IMR-90 (cell line): ENCODE measurements around the gene MINDY2. TPM values are rescaled to one million over a fixed set of nuclear protein-coding genes. Genes with fewer than 3 reads are reported as not detected.

Experiments used
- ATAC-seq: fragments of 200-7000 bp; cut with Tn5 transposase; 2 replicates; pipeline ENCODE4 v1.9.1; 2020; ENCODE audit warnings: low read depth, mild to moderate bottlenecking, moderate library complexity
- BruUV-seq: library from RNA; stranded (reverse); fragments of 400-500 nt; replicated peaks from 2 replicates; lab custom pipeline; 2021; lab: Mats Ljungman, UMichigan
- CTCF ChIA-PET: fragments of 300-600 bp; formaldehyde crosslinking; extraction: SDS; loops from one replicate; lab custom pipeline; 2021; ENCODE audit warnings: antibody characterized with exemption; lab: Yijun Ruan, JAX
- POLR2A ChIA-PET: fragments of 300-600 bp; sonication (Branson Sonifier 250); formaldehyde crosslinking; loops from one replicate; lab custom pipeline; 2022; ENCODE audit warnings: antibody characterized with exemption; ENCODE audit not compliant: unreplicated experiment; lab: Charles Lee
- DNase-seq: peaks from one replicate; pipeline ENCODE4 v3.0.0; 2013
- H2AFZ ChIP-seq: replicated peaks from 2 replicates; pipeline ENCODE3; 2013; ENCODE audit warnings: low read length, mild to moderate bottlenecking; ENCODE audit not compliant: poor library complexity
- H2AK5ac ChIP-seq: 2 replicates; pipeline ENCODE4 v1.6.1; 2013; ENCODE audit warnings: low read depth, low read length, inconsistent platforms
- H2AK9ac ChIP-seq: replicated peaks from 2 replicates; pipeline ENCODE3; 2013; ENCODE audit warnings: mild to moderate bottlenecking, low read depth, low read length, moderate library complexity; ENCODE audit not compliant: poor library complexity
- H2BK120ac ChIP-seq: 2 replicates; pipeline ENCODE4 v1.6.1; 2013; ENCODE audit warnings: low read depth, low read length, inconsistent platforms
- H2BK15ac ChIP-seq: 3 replicates; pipeline ENCODE4 v1.6.1; 2013; ENCODE audit warnings: low read depth, low read length, inconsistent platforms
- H2BK20ac ChIP-seq: 2 replicates; pipeline ENCODE4 v1.6.1; 2013; ENCODE audit warnings: low read depth, mild to moderate bottlenecking, inconsistent platforms, low read length, moderate library complexity
- H2BK5ac ChIP-seq: 2 replicates; pipeline ENCODE4 v1.6.1; 2013; ENCODE audit warnings: mild to moderate bottlenecking, low read depth, low read length, inconsistent platforms; ENCODE audit not compliant: poor library complexity, severe bottlenecking
- H3K14ac ChIP-seq: replicated peaks from 2 replicates; pipeline ENCODE4 v1.6.1; 2013; ENCODE audit warnings: low read depth, low read length, inconsistent platforms
- H3K18ac ChIP-seq: 2 replicates; pipeline ENCODE4 v1.6.1; 2013; ENCODE audit warnings: low read depth, low read length, control low read depth
- H3K23ac ChIP-seq: 2 replicates; pipeline ENCODE4 v1.6.1; 2013; ENCODE audit warnings: low read depth, low read length, inconsistent platforms
- H3K27ac ChIP-seq: 2 replicates; pipeline ENCODE4 v1.5.1; 2013; ENCODE audit warnings: mild to moderate bottlenecking, control low read depth, low read length; ENCODE audit not compliant: insufficient read depth
- H3K27me3 ChIP-seq: 2 replicates; pipeline ENCODE4 v1.6.1; 2013; ENCODE audit warnings: low read length; ENCODE audit not compliant: control insufficient read depth, insufficient read depth
- H3K36me3 ChIP-seq: 2 replicates; pipeline ENCODE4 v1.6.1; 2013; ENCODE audit warnings: low read length, mixed read lengths; ENCODE audit not compliant: control insufficient read depth, insufficient read depth
- H3K4ac ChIP-seq: 2 replicates; pipeline ENCODE4 v1.6.1; 2013; ENCODE audit warnings: low read depth, low read length, inconsistent platforms
- H3K4me1 ChIP-seq: 2 replicates; pipeline ENCODE4 v1.6.1; 2013; ENCODE audit warnings: low read length, mixed read lengths; ENCODE audit not compliant: control insufficient read depth, insufficient read depth
- H3K4me2 ChIP-seq: 2 replicates; pipeline ENCODE4 v1.6.1; 2013; ENCODE audit warnings: low read depth, mild to moderate bottlenecking, control low read depth, low read length, moderate library complexity
- H3K4me3 ChIP-seq: 2 replicates; pipeline ENCODE4 v1.5.1; 2013; ENCODE audit warnings: low read depth, mild to moderate bottlenecking, control low read depth, low read length, moderate library complexity; ENCODE audit not compliant: insufficient read depth
- H3K56ac ChIP-seq: 2 replicates; pipeline ENCODE4 v1.6.1; 2013; ENCODE audit warnings: low read length, inconsistent platforms; ENCODE audit not compliant: insufficient read depth; ENCODE audit errors: extremely low read depth
- H3K79me1 ChIP-seq, 2 experiments: 2 replicates each; pipeline ENCODE4 v1.6.1; 2013; ENCODE audit warnings: low read length in 2 of 2, inconsistent platforms in 1 of 2, low read depth in 1 of 2
- H3K9ac ChIP-seq: 2 replicates; pipeline ENCODE4 v1.6.1; 2013; ENCODE audit warnings: low read depth, low read length, control low read depth
- H3K9me1 ChIP-seq: 2 replicates; pipeline ENCODE4 v1.6.1; 2013; ENCODE audit warnings: low read length, inconsistent platforms; ENCODE audit not compliant: insufficient read depth
- H3K9me3 ChIP-seq: 2 replicates; pipeline ENCODE4 v1.6.1; 2013; ENCODE audit warnings: low read length; ENCODE audit not compliant: control insufficient read depth, insufficient read depth
- H4K20me1 ChIP-seq: 2 replicates; pipeline ENCODE4 v1.6.1; 2013; ENCODE audit warnings: low read length, inconsistent platforms; ENCODE audit not compliant: insufficient read depth
- H4K5ac ChIP-seq: 2 replicates; pipeline ENCODE4 v1.6.1; 2013; ENCODE audit warnings: mild to moderate bottlenecking, low read depth, low read length, control low read depth
- H4K8ac ChIP-seq, 2 experiments: 2 replicates each; pipeline ENCODE4 v1.6.1; 2013; ENCODE audit warnings: low read depth in 2 of 2, low read length in 2 of 2, control low read depth in 1 of 2, inconsistent platforms in 1 of 2
- H4K91ac ChIP-seq: 2 replicates; pipeline ENCODE4 v1.6.1; 2013; ENCODE audit warnings: low read depth, low read length, inconsistent platforms; ENCODE audit not compliant: insufficient read depth
- FOS ChIP-seq: fragments of 150-350 bp; IDR thresholded peaks from 2 replicates; pipeline ENCODE4 v1.6.1; 2016; ENCODE audit warnings: low read depth, low read length
- MXI1 ChIP-seq: IDR thresholded peaks from 2 replicates; pipeline ENCODE4 v1.6.1; 2012; ENCODE audit warnings: low read depth, mild to moderate bottlenecking, low read length, moderate library complexity, borderline replicate concordance
- WGBS, 2 experiments: methylation state at CpG; one replicate each; pipeline versions ENCODE4 v1.1.5 to v1.1.7; 2013; ENCODE audit warnings: missing lambda C conversion rate in 2 of 2; ENCODE audit not compliant: insufficient read length in 1 of 2; ENCODE audit errors: extremely low coverage in 2 of 2; 5-methylcytosine and 5-hydroxymethylcytosine counted together
- dilution Hi-C: fragments of 300-500 bp; cut with HindIII; formaldehyde crosslinking; loops from one replicate; pipeline ENCODE4 v1.14.3; 2018; ENCODE audit warnings: low sequenced_read_pairs; ENCODE audit not compliant: unreplicated experiment
- in situ Hi-C: fragments of 300-500 bp; cut with MboI; formaldehyde crosslinking; loops from 3 replicates; pipeline ENCODE4 v1.14.3; 2019; ENCODE audit warnings: low sequenced_read_pairs, inconsistent platforms, mixed read lengths
- intact Hi-C: fragments of 100-400 bp; cut with micrococcal nuclease; formaldehyde crosslinking; loops from 2 replicates; pipeline ENCODE4 v1.10.0; 2022
- polyA plus RNA-seq, 3 experiments: library from polyadenylated mRNA; depleted of rRNA; stranded (reverse); fragments of >200 nt; gene quantifications; 2 replicates each; pipeline ENCODE4 v1.2.3, GENCODE V29; 2012; ENCODE audit warnings: low replicate concordance in 1 of 3
- total RNA-seq: library from RNA; depleted of rRNA; stranded (reverse); fragments of >200 nt; gene quantifications from 2 replicates; pipeline ENCODE4 v1.2.3, GENCODE V29; 2012
- TF ChIP-seq, protein P1 (sequence below): fragments of 150-350 bp; IDR thresholded peaks from 2 replicates; pipeline ENCODE4 v1.6.1; 2017; ENCODE audit warnings: mild to moderate bottlenecking, antibody characterized with exemption, low read length, low read depth

The MINDY2 gene
- total and polyA plus RNA-seq, 2 of the 4 experiments (the other 2 are of a cell fraction), result 4.0 to 9.3 TPM

DNA sequence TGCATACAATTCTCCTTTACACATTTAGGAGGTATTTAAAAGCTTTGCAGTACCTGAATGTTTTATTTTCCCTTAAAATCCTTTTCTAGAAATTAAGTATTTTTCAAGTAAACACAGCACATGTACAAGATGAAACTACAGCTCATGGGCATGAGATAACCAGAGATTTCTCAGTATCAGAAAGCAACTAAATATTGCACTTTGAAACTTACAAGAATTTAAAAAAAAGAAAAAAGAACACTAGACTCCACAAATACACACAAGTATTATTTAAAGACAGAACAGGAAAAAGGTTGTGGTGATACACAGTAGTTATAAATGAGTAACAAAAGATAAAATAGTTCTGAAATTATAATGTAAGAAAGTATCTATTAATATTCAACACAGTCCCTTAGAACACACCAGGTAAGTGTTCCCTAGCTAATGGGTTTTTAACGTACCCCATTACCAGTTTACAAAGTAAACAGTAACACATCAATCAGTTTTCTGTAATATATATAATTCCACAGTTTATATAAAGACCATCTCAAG is 127.1 kb downstream of the MINDY2 start:
- Histone ChIP-seq H3K27me3 (no peaks in the 10 kb centered on the region), H2AFZ (no peak overlapping the region), H3K4ac (no peak overlapping the region), H4K5ac (no peak overlapping the region), H3K4me3 (no peak overlapping the region), H4K91ac (no peak overlapping the region), H2BK5ac (no peak overlapping the region), H3K14ac (no peak overlapping the region), H3K56ac (no peak overlapping the region), H3K27ac (no peak overlapping the region), H2AK5ac (no peak overlapping the region), H3K9me1 (peaks cover 7% of the 10 kb centered on the region), H2BK15ac (no peak overlapping the region), H3K23ac (no peak overlapping the region), H3K9me3 (no peaks in the 10 kb centered on the region), H4K8ac (no peak overlapping the region), H3K4me1 (no peaks in the 10 kb centered on the region), H2BK20ac (no peak overlapping the region), H4K20me1 (peaks cover 3% of the 10 kb centered on the region; the same call in 1 of the 2 replicates), H3K36me3 (peaks cover 34% of the 10 kb centered on the region), H3K79me1 (peaks cover 21 to 28% of the 10 kb centered on the region in 2 experiments), H2BK120ac (no peak overlapping the region), H3K4me2 (no peak overlapping the region), H2AK9ac (no peak overlapping the region), H3K9ac (no peak overlapping the region), H3K18ac (no peak overlapping the region)
- ChIA-PET POLR2A (no interaction called here), CTCF (no interaction called here)
- in situ Hi-C loops, result no loop called here
- WGBS, 2 experiments, result no CpG with 5 or more reads among the region's 1 CpG
- no peak for DNase-seq
- TF ChIP-seq MXI1, result no peak
- TF ChIP-seq, protein P1, sequence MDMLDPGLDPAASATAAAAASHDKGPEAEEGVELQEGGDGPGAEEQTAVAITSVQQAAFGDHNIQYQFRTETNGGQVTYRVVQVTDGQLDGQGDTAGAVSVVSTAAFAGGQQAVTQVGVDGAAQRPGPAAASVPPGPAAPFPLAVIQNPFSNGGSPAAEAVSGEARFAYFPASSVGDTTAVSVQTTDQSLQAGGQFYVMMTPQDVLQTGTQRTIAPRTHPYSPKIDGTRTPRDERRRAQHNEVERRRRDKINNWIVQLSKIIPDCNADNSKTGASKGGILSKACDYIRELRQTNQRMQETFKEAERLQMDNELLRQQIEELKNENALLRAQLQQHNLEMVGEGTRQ, result no peak
- no peak for TF ChIP-seq FOS
- no peak for ATAC-seq
- dilution Hi-C loops, result no loop called here
- no TSS peak for BruUV-seq
- intact Hi-C loops, result no loop called here
